AG04450 (cell line): ENCODE data around the gene ZNF692. TPM values are rescaled to one million over a fixed set of nuclear protein-coding genes. Genes with fewer than 3 reads are reported as not detected.

Experiments
- CTCF ChIA-PET: fragments of 300-600, 350-600 bp; formaldehyde crosslinking; extraction: SDS; loops from one replicate; lab custom pipeline; 2022; ENCODE audit warnings: antibody characterized with exemption, inconsistent platforms; lab: Charles Lee
- POLR2A ChIA-PET: fragments of 350-600 bp; formaldehyde crosslinking; extraction: SDS; loops from one replicate; lab custom pipeline; 2021; ENCODE audit warnings: antibody characterized with exemption, inconsistent platforms; lab: Yijun Ruan, JAX
- DNase-seq: peaks from one replicate; pipeline ENCODE4 v3.0.0-alpha.2; 2011; ENCODE audit warnings: low read depth, low spot score
- H3K27ac ChIP-seq: one replicate; pipeline ENCODE4 v1.5.1; 2012; ENCODE audit warnings: low read depth, low read length, control low read depth
- H3K27me3 ChIP-seq: one replicate; pipeline ENCODE4 v1.6.0; 2012; ENCODE audit warnings: low read length; ENCODE audit not compliant: control insufficient read depth, insufficient read depth
- H3K4me3 ChIP-seq: 2 replicates; pipeline ENCODE4 v1.5.1; 2011; ENCODE audit warnings: mild to moderate bottlenecking, low read depth, low read length, control low read depth
- H3K9me3 ChIP-seq: 2 replicates; pipeline ENCODE4 v1.5.1; 2012; ENCODE audit warnings: low read length; ENCODE audit not compliant: control insufficient read depth, insufficient read depth
- CTCF ChIP-seq: IDR thresholded peaks from 2 replicates; pipeline ENCODE4 v1.5.1; 2011; ENCODE audit warnings: low read depth, low read length, control low read depth, inconsistent platforms
- polyA plus RNA-seq: library from polyadenylated mRNA; depleted of rRNA; stranded (reverse); fragments of >200 nt; gene quantifications from 2 replicates; pipeline ENCODE4 v1.2.3, GENCODE V29; 2011

ZNF692 gene
- polyA plus RNA-seq, 1 experiment, result 12.7 TPM

DNA sequence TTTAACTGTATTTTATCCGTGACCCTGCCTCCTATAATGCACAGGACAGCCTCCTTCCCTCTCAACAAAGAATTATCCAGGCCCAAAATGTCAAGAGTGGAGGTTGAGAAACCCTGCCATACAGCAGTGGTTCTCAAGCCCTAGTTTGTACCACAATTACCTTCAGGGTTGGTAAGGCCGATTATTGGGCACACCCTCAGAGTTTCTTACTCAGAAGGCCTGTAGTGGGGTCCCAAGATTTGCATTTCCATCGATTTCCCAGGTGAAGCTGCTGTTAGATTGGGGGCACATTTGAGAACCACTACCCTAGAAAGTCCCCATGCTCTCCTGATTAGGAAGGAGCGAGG, 46.8 kb upstream of the ZNF692 start:
- H3K9me3 ChIP-seq, result no peaks in the 10 kb centered on the region
- H3K27ac ChIP-seq, result peak overlapping the region; percentile 86
- peak overlapping the region; percentile 93 for H3K4me3 ChIP-seq
- ChIA-PET POLR2A (interaction anchor here (0.6 kb wide), 1 partner anchor 78 kb away, joined by 3 read pairs; no protein-coding TSS in a partner anchor), CTCF (no interaction called here)
- no peak for TF ChIP-seq CTCF
- no peak for DNase-seq
- no peaks in the 10 kb centered on the region for H3K27me3 ChIP-seq

DNA sequence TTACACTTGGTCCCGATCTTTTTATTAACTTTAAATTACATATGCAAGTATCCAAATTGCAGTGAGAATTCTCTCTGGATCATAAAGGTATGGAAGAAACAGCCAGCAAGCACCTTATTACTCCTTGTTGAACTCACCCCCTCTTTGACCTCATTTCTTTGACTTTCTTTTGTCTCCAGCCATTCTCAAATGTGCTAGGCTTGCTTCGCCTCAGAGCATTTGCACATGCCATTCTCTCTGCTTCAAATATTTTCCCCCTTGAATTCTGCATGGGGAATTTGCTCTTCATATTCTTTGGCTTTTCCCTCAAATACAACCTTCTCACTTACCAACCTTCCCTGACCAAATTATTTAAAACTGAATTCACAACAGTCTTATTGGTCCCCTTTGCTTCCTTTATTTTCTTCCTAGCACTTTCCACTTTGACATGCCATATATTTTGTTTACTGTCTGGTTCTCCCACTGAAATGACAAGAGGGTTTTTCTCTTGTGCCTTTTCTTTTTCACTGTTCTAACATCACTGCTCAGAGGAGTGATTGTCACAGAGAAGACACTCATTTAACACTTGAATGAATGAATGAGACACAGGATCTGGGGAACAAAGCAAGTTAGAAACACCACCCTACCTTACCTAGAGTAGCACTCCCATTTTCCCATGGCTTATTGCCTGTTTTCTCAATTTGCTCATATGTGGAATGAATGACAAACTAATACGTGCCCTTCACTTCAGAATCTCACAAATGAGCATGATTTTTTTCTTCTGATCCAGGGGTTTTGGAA, 45.7 kb upstream of the ZNF692 start:
- CTCF ChIA-PET, result no interaction called here
- POLR2A ChIA-PET, result no interaction called here
- Histone ChIP-seq H3K9me3 (no peaks in the 10 kb centered on the region), H3K27me3 (no peaks in the 10 kb centered on the region), H3K4me3 (no peak overlapping the region), H3K27ac (no peak overlapping the region)
- no peak for DNase-seq
- TF ChIP-seq CTCF, result no peak

DNA sequence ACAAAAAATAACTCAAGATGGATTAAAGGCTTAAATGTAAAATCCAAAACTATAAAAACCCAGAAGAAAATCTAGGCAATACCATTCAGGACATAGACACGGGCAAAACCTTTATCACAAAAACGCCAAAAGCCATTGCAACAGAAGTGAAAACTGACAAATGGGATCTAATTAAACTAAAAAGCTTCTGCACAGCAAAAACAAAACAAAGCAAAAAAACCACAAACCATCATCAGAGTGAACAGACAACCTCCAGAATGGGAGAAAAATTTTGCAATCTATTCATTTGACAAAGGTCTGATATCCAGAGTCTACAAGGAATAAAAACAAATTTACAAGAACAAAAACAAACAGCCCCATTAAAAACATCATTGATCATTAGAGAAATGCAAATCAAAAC, 42.7 kb upstream of the ZNF692 start:
- POLR2A ChIA-PET, result no interaction called here
- no peak overlapping the region for H3K27ac ChIP-seq
- no peak overlapping the region for H3K4me3 ChIP-seq
- CTCF ChIA-PET, result no interaction called here
- TF ChIP-seq CTCF, result no peak
- H3K9me3 ChIP-seq, result no peaks in the 10 kb centered on the region
- no peaks in the 10 kb centered on the region for H3K27me3 ChIP-seq
- DNase-seq, result no peak

DNA sequence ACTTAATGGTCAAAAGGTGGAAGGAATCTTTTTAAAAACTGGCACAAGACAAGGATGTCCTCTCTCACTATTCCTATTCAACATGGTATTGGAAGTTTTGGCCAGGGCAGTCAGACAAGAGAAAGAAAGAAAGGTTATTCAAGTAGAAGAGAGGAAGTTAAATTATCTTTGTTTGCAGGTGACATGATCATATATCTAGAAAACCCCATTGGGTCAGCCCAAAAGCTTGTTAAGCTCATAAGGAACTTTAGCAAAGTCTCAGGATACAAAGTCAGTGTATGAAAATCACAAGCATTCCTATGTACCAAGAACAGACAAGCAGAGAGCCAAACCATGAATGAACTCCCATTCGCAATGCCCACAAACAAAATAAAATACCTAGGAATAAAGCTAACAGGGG, 41.8 kb upstream of the ZNF692 start:
- DNase-seq, result no peak
- POLR2A ChIA-PET, result no interaction called here
- Histone ChIP-seq H3K9me3 (no peaks in the 10 kb centered on the region), H3K27ac (no peak overlapping the region), H3K27me3 (no peaks in the 10 kb centered on the region), H3K4me3 (no peak overlapping the region)
- CTCF ChIA-PET, result no interaction called here
- no peak for TF ChIP-seq CTCF

DNA sequence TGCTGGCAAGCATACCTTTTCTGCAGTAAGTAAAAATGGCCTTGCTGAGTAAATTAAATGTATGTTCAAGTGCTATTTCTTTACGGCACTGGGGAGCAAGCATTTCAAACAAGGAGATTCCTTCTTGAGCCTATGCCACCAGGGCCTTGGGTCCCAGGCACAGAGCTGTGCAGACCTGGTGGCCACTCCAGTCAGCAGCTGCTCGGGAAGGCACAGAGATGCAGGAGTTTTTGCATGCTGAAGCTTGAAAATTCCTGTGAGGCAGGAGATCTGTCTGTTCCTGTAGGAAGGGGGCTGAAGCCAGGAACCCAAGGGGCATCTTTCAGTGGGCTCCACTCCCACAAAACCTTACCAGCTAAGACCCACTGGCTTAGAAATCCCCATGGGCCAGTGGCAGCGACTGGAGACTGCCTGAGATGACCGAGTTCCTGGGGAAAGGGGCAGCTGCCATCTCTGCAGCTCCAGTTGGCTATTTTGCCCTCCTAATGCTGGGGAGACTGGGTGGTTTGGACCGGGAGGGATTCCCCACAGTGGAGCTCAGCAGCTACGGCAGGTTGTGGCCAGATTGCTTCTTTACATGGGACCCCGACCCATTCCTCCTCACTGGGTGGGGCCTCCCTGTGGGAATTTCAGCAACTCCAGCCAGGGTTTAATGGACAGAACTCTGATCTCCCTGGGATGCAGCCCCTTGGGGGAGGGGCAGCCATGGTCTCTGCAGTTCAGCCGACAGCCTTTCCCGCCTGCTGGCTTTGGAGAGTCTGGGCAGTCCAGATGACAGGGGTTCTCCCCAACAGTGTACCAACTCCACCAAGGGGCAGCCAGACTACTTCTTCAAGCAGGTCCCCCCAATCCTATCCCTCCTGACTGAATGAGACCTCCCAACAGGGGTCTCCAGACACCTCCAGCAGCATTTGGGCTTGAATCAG, 38.8 kb upstream of the ZNF692 start:
- ChIA-PET CTCF (no interaction called here), POLR2A (no interaction called here)
- H3K4me3 ChIP-seq, result no peak overlapping the region
- no peak overlapping the region for H3K27ac ChIP-seq
- H3K27me3 ChIP-seq, result no peaks in the 10 kb centered on the region
- no peaks in the 10 kb centered on the region for H3K9me3 ChIP-seq
- no peak for DNase-seq
- no peak for TF ChIP-seq CTCF
